ENCODE data around the gene PTGDS.
A peak's percentile ranks its signal among the peaks of the same experiment; 100 is the strongest.

Gene PTGDS

GRCh38 chr9:136983167-136983566, 5.9 kb downstream of the PTGDS start:
- no peak overlapping the region for H4K12ac ChIP-seq (ENCODE audit: low read depth, low read length)
- no peak overlapping the region for H3K4ac ChIP-seq (ENCODE audit: low read depth, low read length)
- H2AK5ac ChIP-seq (ENCODE audit: low read length), result no peak overlapping the region
- H4K91ac ChIP-seq (ENCODE audit: low read depth, low read length), result no peak overlapping the region
- no peak overlapping the region for H2BK5ac ChIP-seq (ENCODE audit: low read depth, low read length, poor library complexity)
- H3K9ac ChIP-seq (ENCODE audit: low read length), result no peak overlapping the region
- no peak overlapping the region for H3K14ac ChIP-seq (ENCODE audit: low read length)
- no peaks in the 10 kb centered on the region for H3K36me3 ChIP-seq (ENCODE audit: control insufficient read depth in 1 of 2, insufficient read depth in 2 of 2, low read length in 2 of 2)
- H3K4me2 ChIP-seq (ENCODE audit: low read length), result no peak overlapping the region
- no peak overlapping the region for H3K23ac ChIP-seq (ENCODE audit: low read length)
- H4K8ac ChIP-seq (ENCODE audit: low read depth, low read length), result no peak overlapping the region
- H3K79me2 ChIP-seq (ENCODE audit: control insufficient read depth, insufficient read depth, low read length, poor library complexity), result no peaks in the 10 kb centered on the region
- no peak overlapping the region for H3K18ac ChIP-seq (ENCODE audit: low read length)
- H3K79me1 ChIP-seq (ENCODE audit: low read length), result peaks cover 4% of the 10 kb centered on the region
- no CpG with 5 or more reads among the region's 9 CpGs for WGBS (ENCODE audit: extremely low coverage, insufficient coverage, insufficient read length)
- H3K27ac ChIP-seq (ENCODE audit: low read depth, low read length), result no peak overlapping the region
- no peak overlapping the region for H3K4me3 ChIP-seq (ENCODE audit: low read depth, low read length)
- peaks cover 9% of the 10 kb centered on the region for H3K27me3 ChIP-seq (ENCODE audit: insufficient read depth, low read length)
- no peak for DNase-seq
- H3K9me3 ChIP-seq (ENCODE audit: insufficient read depth, low read depth, low read length), result peaks cover 4% of the 10 kb centered on the region
- no peak overlapping the region for H2AFZ ChIP-seq (ENCODE audit: insufficient read depth, low read length, poor library complexity)
- H2BK120ac ChIP-seq (ENCODE audit: insufficient read depth, low read length, poor library complexity), result no peak overlapping the region
- peaks cover 7 to 9% of the 10 kb centered on the region in 2 experiments for H3K4me1 ChIP-seq (ENCODE audit: control insufficient read depth in 1 of 2, insufficient read depth in 2 of 2, low read length in 2 of 2)
- H2BK12ac ChIP-seq (ENCODE audit: low read length), result no peak overlapping the region

GRCh38 chr9:136983656-136984314, 6.5 kb downstream of the PTGDS start:
- peaks cover 7 to 9% of the 10 kb centered on the region in 2 experiments for H3K4me1 ChIP-seq (ENCODE audit: control insufficient read depth in 1 of 2, insufficient read depth in 2 of 2, low read length in 2 of 2)
- no peak overlapping the region for H2BK12ac ChIP-seq (ENCODE audit: low read length)
- no CpG with 5 or more reads among the region's 11 CpGs for WGBS (ENCODE audit: extremely low coverage, insufficient coverage, insufficient read length)
- H3K9ac ChIP-seq (ENCODE audit: low read length), result no peak overlapping the region
- H3K4ac ChIP-seq (ENCODE audit: low read depth, low read length), result no peak overlapping the region
- H3K14ac ChIP-seq (ENCODE audit: low read length), result no peak overlapping the region
- DNase-seq, result no peak
- no peak overlapping the region for H3K27ac ChIP-seq (ENCODE audit: low read depth, low read length)
- no peak overlapping the region for H2AK5ac ChIP-seq (ENCODE audit: low read length)
- no peak overlapping the region for H3K4me2 ChIP-seq (ENCODE audit: low read length)
- H2BK5ac ChIP-seq (ENCODE audit: low read depth, low read length, poor library complexity), result no peak overlapping the region
- H3K79me2 ChIP-seq (ENCODE audit: control insufficient read depth, insufficient read depth, low read length, poor library complexity), result no peaks in the 10 kb centered on the region
- no peak overlapping the region for H2AFZ ChIP-seq (ENCODE audit: insufficient read depth, low read length, poor library complexity)
- no peaks in the 10 kb centered on the region for H3K36me3 ChIP-seq (ENCODE audit: control insufficient read depth in 1 of 2, insufficient read depth in 2 of 2, low read length in 2 of 2)
- H4K8ac ChIP-seq (ENCODE audit: low read depth, low read length), result no peak overlapping the region
- peaks cover 4% of the 10 kb centered on the region for H3K79me1 ChIP-seq (ENCODE audit: low read length)
- no peak overlapping the region for H3K23ac ChIP-seq (ENCODE audit: low read length)
- no peak overlapping the region for H3K4me3 ChIP-seq (ENCODE audit: low read depth, low read length)
- H2BK120ac ChIP-seq (ENCODE audit: insufficient read depth, low read length, poor library complexity), result no peak overlapping the region
- H3K18ac ChIP-seq (ENCODE audit: low read length), result no peak overlapping the region
- H3K9me3 ChIP-seq (ENCODE audit: insufficient read depth, low read depth, low read length), result peaks cover 4% of the 10 kb centered on the region
- peaks cover 9% of the 10 kb centered on the region for H3K27me3 ChIP-seq (ENCODE audit: insufficient read depth, low read length)
- no peak overlapping the region for H4K12ac ChIP-seq (ENCODE audit: low read depth, low read length)
- H4K91ac ChIP-seq (ENCODE audit: low read depth, low read length), result no peak overlapping the region

- no peak for DNase-seq
- H4K12ac ChIP-seq (ENCODE audit: low read depth, low read length), result no peak overlapping the region
- H3K9ac ChIP-seq (ENCODE audit: low read length), result no peak overlapping the region
- H3K79me1 ChIP-seq (ENCODE audit: low read length), result peaks cover 4% of the 10 kb centered on the region
- no peaks in the 10 kb centered on the region for H3K36me3 ChIP-seq (ENCODE audit: control insufficient read depth in 1 of 2, insufficient read depth in 2 of 2, low read length in 2 of 2)
- H2BK12ac ChIP-seq (ENCODE audit: low read length), result no peak overlapping the region
- peaks cover 9% of the 10 kb centered on the region for H3K27me3 ChIP-seq (ENCODE audit: insufficient read depth, low read length)
- H2AK5ac ChIP-seq (ENCODE audit: low read length), result no peak overlapping the region
- H4K8ac ChIP-seq (ENCODE audit: low read depth, low read length), result no peak overlapping the region
- no peak overlapping the region for H3K27ac ChIP-seq (ENCODE audit: low read depth, low read length)
- peak overlapping the region; percentile 2 for H4K91ac ChIP-seq (ENCODE audit: low read depth, low read length)
- H2BK5ac ChIP-seq (ENCODE audit: low read depth, low read length, poor library complexity), result no peak overlapping the region
- no peak overlapping the region for H2BK120ac ChIP-seq (ENCODE audit: insufficient read depth, low read length, poor library complexity)
- peaks cover 4% of the 10 kb centered on the region for H3K9me3 ChIP-seq (ENCODE audit: insufficient read depth, low read depth, low read length)
- H3K4me1 ChIP-seq (ENCODE audit: control insufficient read depth in 1 of 2, insufficient read depth in 2 of 2, low read length in 2 of 2), result peaks cover 7 to 9% of the 10 kb centered on the region in 2 experiments
- no peaks in the 10 kb centered on the region for H3K79me2 ChIP-seq (ENCODE audit: control insufficient read depth, insufficient read depth, low read length, poor library complexity)
- H2AFZ ChIP-seq (ENCODE audit: insufficient read depth, low read length, poor library complexity), result no peak overlapping the region
- WGBS (ENCODE audit: extremely low coverage, insufficient coverage, insufficient read length), result no CpG with 5 or more reads among the region's 29 CpGs
- no peak overlapping the region for H3K23ac ChIP-seq (ENCODE audit: low read length)
- no peak overlapping the region for H3K4ac ChIP-seq (ENCODE audit: low read depth, low read length)
- no peak overlapping the region for H3K18ac ChIP-seq (ENCODE audit: low read length)
- H3K4me3 ChIP-seq (ENCODE audit: low read depth, low read length), result no peak overlapping the region
- no peak overlapping the region for H3K4me2 ChIP-seq (ENCODE audit: low read length)
- H3K14ac ChIP-seq (ENCODE audit: low read length), result no peak overlapping the region
Observed at GRCh38 chr9:136984464-136985026, 7.2 kb downstream of the PTGDS start.

GRCh38 chr9:136985027-136985602, 7.8 kb downstream of the PTGDS start:
- H4K91ac ChIP-seq (ENCODE audit: low read depth, low read length), result peak overlapping the region; percentile 39
- peaks cover 4% of the 10 kb centered on the region for H3K79me1 ChIP-seq (ENCODE audit: low read length)
- no peak overlapping the region for H3K9ac ChIP-seq (ENCODE audit: low read length)
- H3K9me3 ChIP-seq (ENCODE audit: insufficient read depth, low read depth, low read length), result peaks cover 4% of the 10 kb centered on the region
- no CpG with 5 or more reads among the region's 48 CpGs for WGBS (ENCODE audit: extremely low coverage, insufficient coverage, insufficient read length)
- H3K4me1 ChIP-seq (ENCODE audit: control insufficient read depth in 1 of 2, insufficient read depth in 2 of 2, low read length in 2 of 2), result peaks cover 7 to 9% of the 10 kb centered on the region in 2 experiments
- no peak overlapping the region for H2BK120ac ChIP-seq (ENCODE audit: insufficient read depth, low read length, poor library complexity)
- H3K27me3 ChIP-seq (ENCODE audit: insufficient read depth, low read length), result peaks cover 9% of the 10 kb centered on the region
- H3K4me2 ChIP-seq (ENCODE audit: low read length), result peak overlapping the region; percentile 45
- no peak overlapping the region for H3K18ac ChIP-seq (ENCODE audit: low read length)
- no peak overlapping the region for H2AK5ac ChIP-seq (ENCODE audit: low read length)
- H3K4ac ChIP-seq (ENCODE audit: low read depth, low read length), result no peak overlapping the region
- no peak overlapping the region for H3K4me3 ChIP-seq (ENCODE audit: low read depth, low read length)
- peak overlapping the region; percentile 7 for H3K14ac ChIP-seq (ENCODE audit: low read length)
- no peak overlapping the region for H2AFZ ChIP-seq (ENCODE audit: insufficient read depth, low read length, poor library complexity)
- H2BK5ac ChIP-seq (ENCODE audit: low read depth, low read length, poor library complexity), result no peak overlapping the region
- DNase-seq, result no peak
- H4K8ac ChIP-seq (ENCODE audit: low read depth, low read length), result peak overlapping the region; percentile 43
- no peak overlapping the region for H2BK12ac ChIP-seq (ENCODE audit: low read length)
- H3K79me2 ChIP-seq (ENCODE audit: control insufficient read depth, insufficient read depth, low read length, poor library complexity), result no peaks in the 10 kb centered on the region
- no peak overlapping the region for H4K12ac ChIP-seq (ENCODE audit: low read depth, low read length)
- H3K36me3 ChIP-seq (ENCODE audit: control insufficient read depth in 1 of 2, insufficient read depth in 2 of 2, low read length in 2 of 2), result no peaks in the 10 kb centered on the region
- H3K27ac ChIP-seq (ENCODE audit: low read depth, low read length), result no peak overlapping the region
- H3K23ac ChIP-seq (ENCODE audit: low read length), result no peak overlapping the region
